H1 (cell line): ENCODE data around the gene MARCHF2. TPM values are rescaled to one million over a fixed set of nuclear protein-coding genes. Genes with fewer than 3 reads are reported as not detected.

Source experiments
- CTCF ChIA-PET: fragments of 300-600 bp; sonication (Branson Sonifier 250); formaldehyde crosslinking; loops from one replicate; lab custom pipeline; 2021; ENCODE audit not compliant: partially characterized antibody; lab: Charles Lee
- POLR2A ChIA-PET: fragments of 300-600 bp; sonication (Branson Sonifier 250); formaldehyde crosslinking; loops from one replicate; lab custom pipeline; 2021; ENCODE audit warnings: inconsistent platforms; ENCODE audit not compliant: partially characterized antibody; lab: Charles Lee
- DNase-seq, 2 experiments: peaks; one replicate each; pipeline versions ENCODE4 v3.0.0 to v3.0.0-alpha.2; 2010 to 2022; ENCODE audit warnings: low spot score in 2 of 2, low read depth in 1 of 2, mixed read lengths in 1 of 2
- FAIRE-seq: peaks from 2 replicates; lab custom pipeline; 2011; peaks lifted over from hg19 to GRCh38; lab: Jason Lieb, UNC
- H2AFZ ChIP-seq: 2 replicates; pipeline ENCODE4 v1.8.1; 2012; ENCODE audit warnings: low read length, inconsistent platforms
- H2AK5ac ChIP-seq: 2 replicates; pipeline ENCODE4 v1.6.1; 2013; ENCODE audit warnings: low read depth, low read length
- H2BK120ac ChIP-seq: replicated peaks from 2 replicates; pipeline ENCODE3; 2013; ENCODE audit warnings: low read depth, low read length, inconsistent platforms
- H2BK12ac ChIP-seq: 2 replicates; pipeline ENCODE4 v1.6.1; 2013; ENCODE audit warnings: low read depth, low read length
- H2BK15ac ChIP-seq: 2 replicates; pipeline ENCODE4 v1.6.1; 2013; ENCODE audit warnings: low read length
- H2BK20ac ChIP-seq: 2 replicates; pipeline ENCODE4 v1.6.1; 2013; ENCODE audit warnings: low read length
- H2BK5ac ChIP-seq: 2 replicates; pipeline ENCODE4 v1.6.1; 2013; ENCODE audit warnings: low read depth, low read length
- H3K14ac ChIP-seq: 2 replicates; pipeline ENCODE4 v1.6.1; 2013; ENCODE audit warnings: inconsistent platforms; ENCODE audit not compliant: insufficient read length
- H3K18ac ChIP-seq: 2 replicates; pipeline ENCODE4 v1.6.1; 2013; ENCODE audit warnings: low read length; ENCODE audit errors: extremely low read depth
- H3K23ac ChIP-seq: 2 replicates; pipeline ENCODE4 v1.6.1; 2013; ENCODE audit warnings: inconsistent platforms; ENCODE audit not compliant: insufficient read length
- H3K23me2 ChIP-seq: 2 replicates; pipeline ENCODE4 v1.6.1; 2013; ENCODE audit warnings: low read depth, low read length
- H3K27ac ChIP-seq: 2 replicates; pipeline ENCODE4 v1.6.1; 2011; ENCODE audit warnings: low read depth, low read length, inconsistent platforms
- H3K27me3 ChIP-seq, 4 experiments: replicated peaks in 1 of 4; 1 replicate in 1 of 4; 2 replicates in 3 of 4; pipeline versions ENCODE4 v1.6.1 to v1.8.1; 2011 to 2013; ENCODE audit warnings: low read length in 3 of 4, mild to moderate bottlenecking in 3 of 4, inconsistent platforms in 2 of 4, mixed read lengths in 2 of 4, moderate library complexity in 1 of 4; ENCODE audit not compliant: control insufficient read depth in 3 of 4, insufficient read depth in 3 of 4; ENCODE audit errors: extremely low read depth in 1 of 4
- H3K36me3 ChIP-seq, 4 experiments: 2 replicates each; pipeline versions ENCODE4 v1.6.1 to v1.8.1; 2011 to 2013; ENCODE audit warnings: mild to moderate bottlenecking in 4 of 4, low read length in 3 of 4, moderate library complexity in 2 of 4, control low read depth in 1 of 4, inconsistent platforms in 1 of 4; ENCODE audit not compliant: insufficient read depth in 4 of 4, control insufficient read depth in 2 of 4
- H3K4ac ChIP-seq: replicated peaks from 2 replicates; pipeline ENCODE3; 2013; ENCODE audit warnings: low read length, low read depth, mixed read lengths, inconsistent platforms; ENCODE audit not compliant: insufficient read length
- H3K4me1 ChIP-seq, 4 experiments: replicated peaks in 1 of 4; 1 replicate in 1 of 4; 2 replicates in 3 of 4; pipeline versions ENCODE4 v1.6.1 to v1.8.1; 2011 to 2013; ENCODE audit warnings: low read length in 3 of 4, inconsistent platforms in 2 of 4, mixed read lengths in 1 of 4; ENCODE audit not compliant: insufficient read depth in 4 of 4, control insufficient read depth in 3 of 4
- H3K4me2 ChIP-seq, 2 experiments: 2 replicates each; pipeline versions ENCODE4 v1.6.1 to v1.8.1; 2011 to 2013; ENCODE audit warnings: low read depth in 2 of 2, low read length in 2 of 2, control low read depth in 1 of 2, inconsistent platforms in 1 of 2, mild to moderate bottlenecking in 1 of 2; ENCODE audit not compliant: insufficient read depth in 1 of 2
- H3K4me3 ChIP-seq, 4 experiments: fragments of 200-600, 300-600 bp in 1 of 4; sonication (generic), shearing (Covaris generic), sonication (Bioruptor Twin) in 1 of 4; 2 replicates each; pipeline versions ENCODE4 v1.5.1 to v1.8.1; 2011 to 2016; ENCODE audit warnings: low read length in 4 of 4, low read depth in 3 of 4, control low read depth in 2 of 4, inconsistent platforms in 2 of 4, mild to moderate bottlenecking in 2 of 4, mixed read lengths in 1 of 4, moderate library complexity in 1 of 4; ENCODE audit not compliant: insufficient read depth in 2 of 4; ENCODE audit errors: extremely low read depth in 1 of 4
- H3K56ac ChIP-seq: replicated peaks from 2 replicates; pipeline ENCODE3; 2013; ENCODE audit warnings: low read depth, mild to moderate bottlenecking, mixed read lengths, low read length, inconsistent platforms; ENCODE audit not compliant: insufficient read length
- H3K79me1 ChIP-seq: 2 replicates; pipeline ENCODE4 v1.6.1; 2013; ENCODE audit warnings: low read depth, low read length, control low read depth
- H3K79me2 ChIP-seq, 2 experiments: 2 replicates each; pipeline versions ENCODE4 v1.6.1 to v1.8.1; 2012 to 2013; ENCODE audit warnings: low read length in 2 of 2, mild to moderate bottlenecking in 2 of 2, inconsistent platforms in 1 of 2; ENCODE audit not compliant: insufficient read depth in 2 of 2, control insufficient read depth in 1 of 2
- H3K9ac ChIP-seq, 4 experiments: replicated peaks in 1 of 4; 1 replicate in 1 of 4; 2 replicates in 3 of 4; pipeline versions ENCODE4 v1.6.1 to v1.8.1; 2011 to 2013; ENCODE audit warnings: low read depth in 3 of 4, low read length in 3 of 4, control low read depth in 2 of 4, mild to moderate bottlenecking in 2 of 4, moderate library complexity in 2 of 4, inconsistent platforms in 1 of 4; ENCODE audit errors: extremely low read depth in 1 of 4
- H3K9me3 ChIP-seq, 2 experiments: 2 replicates each; pipeline versions ENCODE4 v1.6.1 to v1.8.1; 2012 to 2013; ENCODE audit warnings: mild to moderate bottlenecking in 2 of 2, moderate library complexity in 2 of 2, control low read depth in 1 of 2, inconsistent platforms in 1 of 2, low read depth in 1 of 2, low read length in 1 of 2, mixed read lengths in 1 of 2; ENCODE audit not compliant: insufficient read depth in 2 of 2
- H4K20me1 ChIP-seq, 2 experiments: replicated peaks in 1 of 2; 2 replicates each; pipeline versions ENCODE3 to v1.8.1; 2011 to 2013; ENCODE audit warnings: inconsistent platforms in 2 of 2, low read length in 2 of 2, mild to moderate bottlenecking in 1 of 2; ENCODE audit not compliant: insufficient read depth in 2 of 2, control insufficient read depth in 1 of 2
- H4K5ac ChIP-seq: 2 replicates; pipeline ENCODE4 v1.6.1; 2013; ENCODE audit warnings: low read length, low read depth, mixed read lengths, inconsistent platforms; ENCODE audit not compliant: insufficient read length
- H4K8ac ChIP-seq: 2 replicates; pipeline ENCODE4 v1.8.0; 2013; ENCODE audit warnings: mild to moderate bottlenecking, moderate library complexity, low read length, inconsistent platforms; ENCODE audit not compliant: insufficient read depth; ENCODE audit errors: extremely low read depth
- H4K91ac ChIP-seq: replicated peaks from 2 replicates; pipeline ENCODE3; 2013; ENCODE audit warnings: low read length, mixed read lengths, inconsistent platforms; ENCODE audit not compliant: insufficient read length
- CHD2 ChIP-seq: IDR thresholded peaks from 2 replicates; pipeline ENCODE4 v1.6.1; 2012; ENCODE audit warnings: low read length, improper control_type of control experiment
- CREB1 ChIP-seq: IDR thresholded peaks from 2 replicates; pipeline ENCODE4 v1.6.1; 2012; ENCODE audit warnings: inconsistent platforms
- JUN ChIP-seq: IDR thresholded peaks from 2 replicates; pipeline ENCODE4 v1.6.1; 2011; ENCODE audit warnings: low read depth, mild to moderate bottlenecking, improper control_type of control experiment, low read length
- KDM4A ChIP-seq: IDR thresholded peaks from one replicate; pipeline ENCODE4 v1.7.1; 2012; ENCODE audit warnings: low read depth, mild to moderate bottlenecking, moderate library complexity, low read length, inconsistent platforms; ENCODE audit not compliant: severe bottlenecking
- NRF1 ChIP-seq: IDR thresholded peaks from 2 replicates; pipeline ENCODE4 v1.6.1; 2011; ENCODE audit warnings: mild to moderate bottlenecking, low read depth, low read length, improper control_type of control experiment
- POLR2A ChIP-seq, 2 experiments: IDR thresholded peaks; 1 replicate in 1 of 2; 2 replicates in 1 of 2; pipeline ENCODE4 v1.6.1; 2011; ENCODE audit warnings: low read depth in 2 of 2, low read length in 2 of 2, mild to moderate bottlenecking in 2 of 2; ENCODE audit errors: control extremely low read depth in 1 of 2
- POLR2AphosphoS5 ChIP-seq: IDR thresholded peaks from 2 replicates; pipeline ENCODE4 v1.6.1; 2011; ENCODE audit warnings: low read depth, low read length
- RBBP5 ChIP-seq: IDR thresholded peaks from 2 replicates; pipeline ENCODE4 v1.7.1; 2012; ENCODE audit warnings: low read depth, mild to moderate bottlenecking, inconsistent platforms, low read length, moderate library complexity, borderline replicate concordance
- TBP ChIP-seq: IDR thresholded peaks from 2 replicates; pipeline ENCODE4 v1.6.1; 2011; ENCODE audit warnings: low read depth, low read length, improper control_type of control experiment
- USF2 ChIP-seq: IDR thresholded peaks from 2 replicates; pipeline ENCODE4 v1.6.1; 2011; ENCODE audit warnings: low read length, improper control_type of control experiment
- YY1 ChIP-seq: IDR thresholded peaks from 2 replicates; pipeline ENCODE4 v1.6.1; 2011; ENCODE audit warnings: low read depth, mild to moderate bottlenecking, low read length
- WGBS, 2 experiments: shearing (Covaris generic) in 1 of 2; methylation state at CpG; one replicate each; pipeline versions ENCODE4 v1.1.6 to v1.1.7; 2013 to 2015; ENCODE audit warnings: low lambda C conversion rate in 2 of 2, mixed read lengths in 2 of 2, inconsistent platforms in 1 of 2, low coverage in 1 of 2, missing lambda C conversion rate in 1 of 2; ENCODE audit not compliant: insufficient replicate concordance in 2 of 2, insufficient coverage in 1 of 2, insufficient read length in 1 of 2; ENCODE audit errors: extremely low coverage in 1 of 2, missing lambda C conversion rate in 1 of 2; 5-methylcytosine and 5-hydroxymethylcytosine counted together
- polyA plus RNA-seq, 7 experiments: library from polyadenylated mRNA; depleted of rRNA in 3 of 7; stranded (reverse) in 5 of 7; unstranded in 2 of 7; fragments of >200 nt in 5 of 7; fragments of 200-250 nt in 2 of 7; gene quantifications; 1 replicate in 5 of 7; 2 replicates in 1 of 7; 4 replicates in 1 of 7; pipeline versions ENCODE4 v1.2.1 to v1.2.3, GENCODE V29; 2011 to 2013; ENCODE audit warnings: missing spikeins in 2 of 7, mixed read lengths in 2 of 7
- total RNA-seq: library from RNA; stranded (reverse); fragmentation: NEBNext Ultra II Directional; extraction: Animal tissue kit (Norgen Biotek cat#: 25700); gene quantifications from 2 replicates; pipeline ENCODE4 v1.2.1, GENCODE V29; 2021

Gene MARCHF2
- total and polyA plus RNA-seq, 2 of the 8 experiments (the other 6 are each of a cell fraction or from before 2014, with no cell fraction given) = 18.5 to 46.2 TPM

- Histone ChIP-seq H3K4me3 (peak within 1 kb of the TSS; percentile 85 to 93 (median 88)), H3K27me3 (no peaks in the 10 kb centered on the region), H3K56ac (peak within 1 kb of the TSS; percentile 83), H4K8ac (peak within 1 kb of the TSS; percentile 99), H2BK20ac (no peak within 1 kb of the TSS), H4K5ac (peak within 1 kb of the TSS; percentile 76), H3K23ac (no peak within 1 kb of the TSS), H3K79me1 (peaks cover 1% of the 10 kb centered on the region; the same call in 1 of the 2 replicates), H2AK5ac (no peak within 1 kb of the TSS), H3K36me3 (peaks cover 0 to 22% (median 1%) of the 10 kb centered on the region in 4 experiments; a peak in 2 of 8 replicates), H2BK5ac (peak within 1 kb of the TSS; percentile 98), H3K27ac (peak within 1 kb of the TSS; percentile 98), H3K4me2 (peak within 1 kb of the TSS; percentile 78 to 88), H3K14ac (no peak within 1 kb of the TSS), H2BK12ac (no peak within 1 kb of the TSS; the same call in 1 of the 2 replicates), H2BK15ac (0 out of 2 replicates have a peak within 1 kb of the TSS, but pooled peaks have one; percentile 25), H4K91ac (peak within 1 kb of the TSS; percentile 98), H3K23me2 (peaks cover 3% of the 10 kb centered on the region), H3K18ac (peak within 1 kb of the TSS; percentile 95), H3K4me1 (peaks cover 7 to 26% (median 17%) of the 10 kb centered on the region in 4 experiments), H3K79me2 (peaks cover 44 to 50% of the 10 kb centered on the region in 2 experiments), H3K9ac (peak within 1 kb of the TSS; percentile 94 to 100 (median 98)), H3K4ac (peak within 1 kb of the TSS; percentile 91), H2BK120ac (no peak within 1 kb of the TSS), H4K20me1 (peaks cover 14 to 24% of the 10 kb centered on the region in 2 experiments), H3K9me3 (no peaks in the 10 kb centered on the region), H2AFZ (peak within 1 kb of the TSS; percentile 35)
- DNase-seq (peak; percentile 87 to 100), FAIRE-seq (peak; percentile 65)
- 2% methylated on average over 77 of the region's 93 CpGs; no CpG with 5 or more reads in 1 of the 2 experiments for WGBS, 2 experiments
- ChIA-PET CTCF (interaction anchor here (0.7 to 5.1 kb wide), 4 partner anchors 28 to 91 kb away, joined by 3 to 19 read pairs (median 5); partner anchors contain the start of gene MARCHF2), POLR2A (interaction anchor here (0.5 to 8.0 kb wide), 30 partner anchors 8 to 547 kb away, joined by 3 to 63 read pairs (median 4); partner anchors contain the start of genes MARCHF2, RAB11B and ZNF414)
- TF ChIP-seq TBP = peak; percentile 94
- peak; percentile 37; the same call in 1 of the 2 replicates for TF ChIP-seq CREB1
- peak; percentile 96 for TF ChIP-seq USF2
- peak; percentile 66 for TF ChIP-seq CHD2
- TF ChIP-seq JUN = no peak
- peak; percentile 91 to 97 for TF ChIP-seq POLR2A (IDR thresholded peaks at IDR 0.05; ENCODE audit: control extremely low read depth in 1 of 2, low read depth in 2 of 2, low read length in 2 of 2)
- TF ChIP-seq KDM4A = peak; percentile 21
- TF ChIP-seq RBBP5 = peak; percentile 88; the same call in 1 of the 2 replicates
- peak; percentile 86 for TF ChIP-seq NRF1
- peak; percentile 98 for TF ChIP-seq POLR2AphosphoS5
- peak; percentile 98 for TF ChIP-seq YY1
Observed at GRCh38 chr19:8444677-8445487, 31.8 kb downstream of the MARCHF2 start, which contains the start of gene HNRNPM. Gene HNRNPM, plus strand, starts transcription at chr19:8444975. Its CDS starts 24 bp downstream, at chr19:8444999.
